NOMO-1 treated with dmso at 0.1 percent for 144 hours (cell line): ENCODE results near the gene TRIM32.

Experiments
- DNase-seq: peaks from one replicate; lab custom pipeline; 2025; ENCODE audit not compliant: unreplicated experiment; lab: John Stamatoyannopoulos, UW

TRIM32 gene

GRCh38 chr9:116704470-116704869 is 17.4 kb downstream of the TRIM32 start:
- DNase-seq, result no peak

- DNase-seq, result no peak
Measured at GRCh38 chr9:116705531-116705930, 18.4 kb downstream of the TRIM32 start.

- DNase-seq, result no peak
Measured at GRCh38 chr9:116706310-116707290, 19.5 kb downstream of the TRIM32 start.

DNA sequence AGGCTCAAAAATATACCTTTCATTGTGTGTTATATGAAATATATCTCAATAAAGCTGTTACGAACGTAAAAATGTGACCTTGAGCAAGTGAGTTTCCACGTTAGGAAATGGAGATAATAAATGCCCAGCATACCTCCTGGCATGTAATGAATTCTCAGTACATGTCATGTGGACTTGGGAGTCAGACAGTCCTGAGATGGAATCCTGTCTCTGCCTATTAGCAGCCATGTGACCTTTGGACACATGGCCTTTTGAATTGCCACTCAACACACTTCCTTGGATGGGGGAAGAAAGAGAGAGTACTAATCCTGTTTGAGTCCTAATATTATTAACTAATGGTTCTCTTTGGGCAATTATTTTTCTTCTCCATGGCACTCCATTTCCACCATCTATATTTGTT is 25.7 kb downstream of the TRIM32 start:
- no peak for DNase-seq

DNA sequence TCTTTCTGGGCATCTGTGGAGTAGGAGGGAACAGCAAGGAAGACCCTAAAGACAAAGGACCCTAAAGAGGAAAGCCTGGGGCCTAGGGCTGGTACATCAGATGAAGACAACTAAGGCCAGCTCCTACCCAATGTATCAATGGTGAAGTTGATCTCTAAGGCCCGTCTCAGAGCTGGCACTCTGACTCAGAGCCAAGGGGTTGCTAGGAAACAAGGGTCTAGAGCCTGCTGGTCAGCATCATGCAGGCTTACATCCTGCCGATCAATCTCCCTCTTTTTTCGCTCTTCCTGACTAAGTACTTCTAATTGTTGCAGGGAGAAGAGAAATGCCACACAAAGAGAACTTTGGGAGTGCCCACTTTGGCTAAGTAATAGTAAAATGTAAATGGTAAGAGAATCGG is 26.2 kb downstream of the TRIM32 start:
- no peak for DNase-seq

- DNase-seq, result no peak
Measured at GRCh38 chr9:116715751-116716150, 28.6 kb downstream of the TRIM32 start.

DNA sequence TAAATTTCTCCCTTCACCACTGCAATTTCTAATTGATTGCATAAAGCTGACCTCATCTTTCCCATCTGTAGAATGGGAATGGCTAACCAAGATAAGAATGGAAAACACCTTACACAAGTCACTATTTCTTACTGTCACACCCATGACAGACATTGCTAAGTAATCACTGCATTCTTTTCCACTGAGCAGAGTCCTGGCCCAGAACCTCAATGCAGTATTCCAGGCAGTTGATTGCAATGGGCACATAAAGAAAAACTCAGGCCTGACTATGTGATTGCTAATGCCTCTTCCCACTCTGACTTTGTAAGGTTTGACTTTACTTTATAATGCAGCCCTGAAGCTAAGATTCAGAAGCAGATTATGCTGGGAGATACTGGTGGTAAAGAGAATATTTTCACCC is 29.3 kb downstream of the TRIM32 start:
- DNase-seq, result no peak

DNA sequence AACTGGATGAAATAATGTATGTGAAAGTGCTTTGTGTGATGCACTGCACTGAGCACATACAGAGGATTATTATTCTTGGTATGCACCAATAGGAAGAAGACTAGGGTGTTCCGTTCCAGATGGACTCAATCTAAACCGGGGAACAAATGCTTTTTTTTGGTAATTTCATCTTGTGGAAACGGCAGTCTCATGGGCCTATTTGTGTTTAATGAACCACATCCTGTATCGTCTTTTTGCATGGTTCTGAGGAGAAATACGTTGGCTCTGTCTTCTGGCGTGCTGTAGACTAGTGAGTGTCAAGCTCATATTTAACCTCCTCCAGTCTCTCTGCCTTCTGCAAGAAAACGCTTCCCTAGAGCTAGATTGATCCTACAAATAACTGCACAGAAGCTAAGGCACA is 30.0 kb downstream of the TRIM32 start:
- DNase-seq, result no peak

GRCh38 chr9:116718111-116718510 is 31.0 kb downstream of the TRIM32 start:
- DNase-seq, result no peak

DNA sequence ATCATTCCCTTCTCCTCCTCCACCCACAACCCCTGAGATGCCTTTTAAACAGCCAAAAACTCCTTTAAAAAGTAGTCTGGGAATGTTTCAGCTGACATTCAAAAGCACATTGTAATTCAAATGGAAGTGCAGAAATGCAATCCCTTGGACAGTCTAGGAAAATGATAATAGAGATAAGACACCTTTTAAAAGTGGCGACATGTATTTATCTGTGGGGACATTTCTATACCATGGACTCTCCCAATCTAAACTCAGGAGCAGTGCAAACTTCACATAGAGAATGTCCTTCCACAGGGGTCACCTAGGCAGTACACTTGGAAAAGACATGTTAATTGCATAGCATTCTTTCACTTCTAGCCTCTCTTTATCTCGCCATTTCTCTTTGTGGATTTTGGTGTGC is 33.0 kb downstream of the TRIM32 start:
- DNase-seq, result no peak

DNA sequence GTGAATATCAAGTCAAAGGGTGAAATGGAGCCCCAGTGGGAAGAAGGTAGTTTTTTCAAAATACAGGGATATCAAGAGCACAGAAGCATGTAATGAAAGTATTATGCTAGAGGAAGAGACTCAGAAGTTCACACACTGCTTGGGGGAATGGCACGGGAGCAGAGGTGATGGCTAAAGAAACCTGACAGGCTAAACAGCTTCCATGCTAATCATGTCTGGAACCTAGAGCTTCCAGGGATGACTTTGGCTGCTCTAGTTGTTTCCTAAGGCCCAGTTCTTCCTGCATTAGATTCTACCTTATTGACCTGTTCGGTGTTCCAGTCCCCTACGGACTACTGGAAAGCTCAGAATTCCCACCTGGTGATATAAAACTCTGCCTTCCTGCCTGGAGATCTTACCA is 34.3 kb downstream of the TRIM32 start:
- DNase-seq, result no peak

DNA sequence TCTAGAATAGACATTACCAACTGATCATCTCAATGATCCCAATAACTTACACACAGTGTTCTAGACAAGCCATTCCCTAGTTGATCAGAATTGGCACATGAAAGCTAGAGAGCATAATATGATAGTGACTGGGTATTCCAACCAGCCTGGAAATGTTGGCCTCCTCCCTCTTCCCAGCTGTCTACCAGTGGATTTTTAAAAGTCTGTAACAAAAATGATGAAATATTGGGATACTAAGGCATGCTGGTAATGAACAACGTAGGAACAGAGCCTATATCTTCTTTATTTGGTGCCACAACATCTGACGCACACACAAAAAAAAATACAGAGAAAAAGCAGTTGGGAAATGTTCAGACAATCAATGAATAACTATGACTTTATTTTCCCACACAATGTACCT is 34.8 kb downstream of the TRIM32 start:
- DNase-seq, result no peak

GRCh38 chr9:116724123-116724522 is 37.0 kb downstream of the TRIM32 start:
- DNase-seq, result no peak

DNA sequence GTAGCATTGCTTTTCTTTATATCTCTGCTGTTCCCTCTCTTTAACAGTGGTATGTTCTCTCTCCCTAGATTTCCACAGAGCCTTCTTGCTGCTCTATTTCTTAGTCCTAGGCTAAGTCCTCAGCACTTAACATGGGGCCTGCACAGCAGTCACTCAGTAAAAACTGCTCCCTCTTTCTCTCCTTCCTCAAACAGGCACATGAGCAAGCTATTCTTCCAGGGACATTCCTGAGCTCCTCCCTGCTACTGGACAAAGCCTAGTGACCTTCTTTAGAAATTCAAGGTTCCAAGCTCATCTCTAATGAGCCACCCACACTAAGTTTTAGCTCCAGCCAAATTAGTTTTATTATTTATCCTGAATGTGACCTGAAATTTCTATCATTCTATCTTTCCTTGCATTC is 39.5 kb downstream of the TRIM32 start:
- DNase-seq, result no peak

GRCh38 chr9:116733010-116733641 is 46.0 kb downstream of the TRIM32 start:
- DNase-seq, result no peak

- DNase-seq, result no peak
Measured at GRCh38 chr9:116736399-116737151, 49.5 kb downstream of the TRIM32 start.

DNA sequence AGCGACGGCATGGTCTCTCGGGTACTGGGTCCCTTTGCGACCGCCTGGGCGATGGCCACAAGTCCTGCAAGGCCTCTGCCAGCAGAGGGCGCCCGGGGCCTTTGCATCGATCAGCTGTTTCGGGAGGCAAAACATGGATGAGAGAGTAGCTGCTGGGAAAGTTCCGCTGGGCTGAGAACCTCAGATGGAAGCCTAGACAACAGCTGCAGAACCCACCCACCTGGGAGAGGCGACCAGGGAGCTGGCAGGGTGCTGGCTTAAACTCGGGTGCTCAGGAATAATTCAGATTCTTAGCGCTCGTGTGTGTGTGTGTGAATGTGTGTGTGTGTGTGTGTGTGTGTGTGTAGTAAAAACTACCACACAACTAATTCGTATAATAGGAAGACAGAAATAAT is 50.0 kb downstream of the TRIM32 start:
- DNase-seq, result no peak

DNA sequence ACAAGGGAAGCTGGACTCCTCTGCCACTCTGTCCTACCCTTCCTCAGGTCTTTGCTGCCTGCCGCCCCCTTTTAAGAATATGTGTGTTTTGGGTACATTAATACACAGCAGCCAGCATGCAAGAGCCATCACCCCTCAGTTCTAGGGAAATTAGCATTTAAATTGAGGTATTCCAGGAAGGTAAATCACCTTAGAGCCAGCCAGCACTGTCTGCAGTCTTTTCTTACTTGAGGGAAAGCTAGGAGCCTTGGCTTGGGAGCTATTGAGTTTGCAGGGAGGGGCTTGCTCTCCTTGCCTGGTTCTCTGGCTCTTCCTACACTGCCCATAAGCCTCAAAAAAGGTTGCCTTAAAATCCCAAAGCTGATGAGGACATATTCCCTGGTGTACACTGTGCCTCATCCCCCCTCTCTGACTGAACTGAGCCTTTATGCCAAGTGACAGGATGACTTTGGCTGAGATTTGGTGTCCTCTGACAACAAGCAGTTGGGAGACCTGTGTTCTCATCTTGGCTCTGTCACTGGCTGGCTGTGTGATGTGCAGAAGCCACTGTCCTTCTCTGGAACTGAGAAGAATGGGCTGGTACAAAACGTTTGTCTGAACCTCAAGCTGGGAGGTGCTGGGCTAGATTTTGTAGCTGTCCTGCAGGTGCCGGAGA is 54.1 kb downstream of the TRIM32 start:
- no peak for DNase-seq

DNA sequence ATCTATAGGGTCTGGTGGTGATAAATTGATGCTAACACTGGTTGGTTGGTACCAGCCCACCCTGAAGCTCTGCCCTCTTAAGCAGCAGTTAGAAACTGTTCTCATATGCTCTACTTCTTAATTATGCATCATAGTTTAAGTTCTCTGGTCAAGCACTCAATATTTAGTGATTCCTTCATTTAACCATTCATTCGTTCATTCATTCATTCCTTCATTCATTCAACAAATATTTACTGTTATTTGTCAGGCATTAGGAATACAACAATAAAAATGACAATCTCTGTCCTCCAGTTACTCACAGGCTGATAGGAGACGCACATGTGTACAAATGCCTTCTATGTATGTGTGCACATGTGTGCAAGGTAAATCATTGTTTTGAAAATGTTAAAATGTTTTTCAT is 54.6 kb downstream of the TRIM32 start:
- no peak for DNase-seq

- DNase-seq, result no peak
Measured at GRCh38 chr9:116749176-116749575, 62.1 kb downstream of the TRIM32 start.

DNA sequence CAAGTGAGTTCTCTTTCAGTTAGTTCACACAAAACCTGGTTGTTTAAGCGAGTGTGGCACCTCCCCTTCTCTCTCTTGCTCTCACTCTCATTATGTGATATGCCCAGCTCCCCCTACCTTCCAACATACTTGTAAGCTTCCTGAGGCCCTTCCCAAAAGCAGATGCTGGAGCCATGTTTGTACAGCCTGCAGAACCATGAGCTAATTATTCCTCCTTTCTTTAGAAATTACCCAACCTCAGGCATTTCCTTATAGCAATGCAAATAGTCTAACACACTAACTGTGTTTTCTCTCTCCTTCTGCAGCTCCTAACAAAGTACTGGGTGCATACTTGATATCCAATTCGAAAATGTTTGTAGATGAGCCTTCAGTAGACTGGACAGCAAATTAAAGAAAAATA is 62.7 kb downstream of the TRIM32 start:
- no peak for DNase-seq
